RWPE1 (cell line): ENCODE data around the gene POLA1.
A peak's percentile ranks its signal among the peaks of the same experiment; 100 is the strongest.

Experiments used
- CTCF ChIA-PET: fragments of 350-600 bp; sonication (Branson Sonifier 250); formaldehyde crosslinking; extraction: SDS; loops from one replicate; lab custom pipeline; 2021; lab: Yijun Ruan, JAX
- POLR2A ChIA-PET: fragments of 400-600 bp; formaldehyde crosslinking; extraction: SDS; loops from one replicate; lab custom pipeline; 2020; ENCODE audit warnings: antibody characterized with exemption; ENCODE audit not compliant: low non-redundant PET; lab: Yijun Ruan, JAX
- DNase-seq: peaks from one replicate; pipeline ENCODE4 v3.0.0; 2012; ENCODE audit warnings: low spot score
- H3K27ac ChIP-seq: fragments of 450-650 bp; 2 replicates; pipeline ENCODE4 v1.5.1; 2017
- CTCF ChIP-seq: fragments of 450-650 bp; conservative IDR thresholded peaks from 2 replicates; pipeline ENCODE4 v1.5.1; 2017; ENCODE audit warnings: low read depth, mild to moderate bottlenecking

The POLA1 gene

GRCh38 chrX:25018682-25019081 lies 325.0 kb downstream of the POLA1 start:
- POLR2A ChIA-PET, result no interaction called here
- CTCF ChIA-PET, result interaction anchor here (0.6 kb wide), 1 partner anchor 33 kb away, joined by 3 read pairs; no protein-coding TSS in a partner anchor
- no peak for TF ChIP-seq CTCF
- H3K27ac ChIP-seq, result no peak overlapping the region
- DNase-seq, result no peak

GRCh38 chrX:25019707-25020390 lies 326.1 kb downstream of the POLA1 start:
- no peak overlapping the region for H3K27ac ChIP-seq
- no peak for TF ChIP-seq CTCF
- no peak for DNase-seq
- ChIA-PET POLR2A (no interaction called here), CTCF (no interaction called here)

GRCh38 chrX:25020391-25020904 lies 326.7 kb downstream of the POLA1 start:
- no peak for DNase-seq
- ChIA-PET POLR2A (no interaction called here), CTCF (interaction anchor here (0.6 to 0.7 kb wide), 2 partner anchors 8 to 1305 kb away, joined by 3 read pairs; no protein-coding TSS in a partner anchor)
- H3K27ac ChIP-seq, result no peak overlapping the region
- no peak for TF ChIP-seq CTCF

DNA sequence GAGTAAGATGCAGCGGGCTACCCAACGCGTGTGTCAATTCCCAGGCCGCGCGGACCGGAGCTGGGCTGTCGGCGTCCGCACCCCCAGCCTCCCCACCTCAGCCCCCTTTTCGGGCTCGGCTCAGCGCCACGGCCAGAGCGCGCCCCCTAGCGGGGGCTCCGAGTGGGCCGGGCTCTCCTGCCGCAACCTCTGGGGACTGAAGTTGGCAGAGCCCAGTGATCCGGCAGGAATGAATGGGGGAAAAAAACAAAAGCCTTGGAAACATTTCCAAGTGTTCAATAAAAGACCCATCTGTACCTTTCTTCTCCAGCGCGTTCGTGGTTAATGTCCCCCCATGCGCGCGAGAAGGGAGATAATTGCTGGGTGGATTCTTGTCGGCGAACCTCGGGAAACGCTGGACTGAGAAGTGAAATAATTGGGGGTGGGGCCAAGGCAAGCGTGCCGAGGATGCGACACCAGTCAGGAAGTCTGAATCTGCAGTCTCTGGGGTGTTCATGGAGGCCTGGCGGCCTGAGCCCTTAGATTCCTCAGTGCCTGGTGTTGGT lies 327.3 kb downstream of the POLA1 start:
- DNase-seq, result no peak
- TF ChIP-seq CTCF, result peak; percentile 26; the same call in 1 of the 2 replicates
- ChIA-PET POLR2A (no interaction called here), CTCF (interaction anchor here (0.6 to 1.3 kb wide), 3 partner anchors 9 to 1304 kb away, joined by 3 to 4 read pairs (median 3); no protein-coding TSS in a partner anchor)
- H3K27ac ChIP-seq, result no peak overlapping the region

DNA sequence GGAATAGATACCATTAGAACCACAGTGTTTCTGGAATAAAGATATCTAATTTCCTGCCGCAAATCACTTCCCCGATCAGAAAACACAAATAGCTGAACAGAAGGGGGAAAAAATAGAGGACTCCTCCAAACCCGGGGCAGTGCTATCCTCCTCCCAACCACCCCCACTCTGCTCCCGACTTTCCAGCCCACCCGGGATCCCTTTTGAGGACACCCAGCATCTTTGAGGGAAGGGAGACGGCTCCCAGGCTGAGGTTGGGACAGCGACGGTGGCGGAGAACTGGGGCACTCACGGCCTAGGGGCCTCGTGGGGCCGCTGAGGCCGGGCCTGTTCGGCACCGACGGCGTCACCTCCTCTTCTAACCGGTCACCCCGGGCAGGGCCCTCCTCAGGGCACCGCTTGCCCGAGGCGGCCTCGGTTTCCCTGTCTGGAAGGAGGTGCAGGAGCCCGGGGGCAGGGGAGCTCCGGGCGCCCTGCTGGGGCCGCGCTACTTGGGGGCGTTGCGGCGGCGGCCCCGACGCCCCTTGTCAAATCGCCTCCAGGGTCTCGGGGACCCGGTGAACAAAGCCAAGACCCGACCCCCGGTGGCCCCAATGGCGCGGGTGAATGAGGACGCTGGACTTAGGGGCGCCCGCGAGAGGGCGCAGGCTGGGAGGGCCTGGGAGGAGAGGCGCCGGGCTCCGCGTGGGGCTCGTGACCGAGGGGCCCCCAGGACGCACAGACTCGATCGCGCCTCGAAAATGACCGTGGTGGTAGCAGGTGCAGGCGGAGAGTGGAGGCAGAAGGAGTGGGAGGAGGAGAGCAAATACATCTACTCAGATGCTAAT lies 329.0 kb downstream of the POLA1 start:
- DNase-seq, result no peak
- ChIA-PET POLR2A (no interaction called here), CTCF (no interaction called here)
- no peak for TF ChIP-seq CTCF
- no peak overlapping the region for H3K27ac ChIP-seq

GRCh38 chrX:25023908-25024307 lies 330.2 kb downstream of the POLA1 start:
- CTCF ChIA-PET, result no interaction called here
- POLR2A ChIA-PET, result no interaction called here

More at GRCh38 chrX:25023908-25024307, 330.2 kb downstream of the POLA1 start:
- DNase-seq, result no peak
- no peak for TF ChIP-seq CTCF
- H3K27ac ChIP-seq, result no peak overlapping the region
